ENCODE measurements around the gene FYTTD1. TPM values are rescaled to one million over a fixed set of nuclear protein-coding genes. Genes with fewer than 3 reads are reported as not detected.

FYTTD1 gene
- total RNA-seq, 1 experiment from 2014 or later = 101 TPM

DNA sequence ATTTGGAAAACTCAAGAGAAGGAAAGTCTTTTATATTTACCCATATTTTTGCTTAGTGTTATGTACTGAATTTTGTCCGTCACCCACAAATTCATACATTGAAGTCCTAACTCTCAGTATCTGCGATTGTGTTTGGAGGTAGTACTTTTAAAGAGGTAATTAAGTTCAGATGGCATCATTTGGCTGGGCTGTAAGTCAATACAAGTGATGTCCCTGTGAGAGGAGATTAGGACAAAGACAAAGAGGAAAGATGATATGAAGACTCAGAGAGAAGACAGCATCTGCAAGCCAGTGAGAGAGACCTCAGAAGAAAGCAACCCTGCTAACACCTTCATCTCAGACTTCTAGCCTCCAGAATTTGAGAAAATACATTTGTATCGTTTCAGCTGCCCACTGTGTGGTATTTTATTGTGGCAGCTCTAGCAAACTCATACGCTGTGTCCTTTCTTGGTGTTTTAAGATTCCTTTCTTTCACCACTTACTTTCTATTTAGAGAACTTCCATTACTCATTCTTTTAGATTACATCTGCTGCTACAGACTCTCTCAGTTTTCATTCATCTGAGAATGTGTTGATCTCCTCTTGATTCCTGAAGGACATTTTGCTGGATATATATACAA, 58.4 kb downstream of the FYTTD1 start:
- in situ Hi-C loops (cut with HindIII; ENCODE audit: low pct_unique_long_range_greater_than_20kb, low sequenced_read_pairs) = no loop called here
- no peak for DNase-seq (ENCODE audit: low read depth, low spot score)

DNA sequence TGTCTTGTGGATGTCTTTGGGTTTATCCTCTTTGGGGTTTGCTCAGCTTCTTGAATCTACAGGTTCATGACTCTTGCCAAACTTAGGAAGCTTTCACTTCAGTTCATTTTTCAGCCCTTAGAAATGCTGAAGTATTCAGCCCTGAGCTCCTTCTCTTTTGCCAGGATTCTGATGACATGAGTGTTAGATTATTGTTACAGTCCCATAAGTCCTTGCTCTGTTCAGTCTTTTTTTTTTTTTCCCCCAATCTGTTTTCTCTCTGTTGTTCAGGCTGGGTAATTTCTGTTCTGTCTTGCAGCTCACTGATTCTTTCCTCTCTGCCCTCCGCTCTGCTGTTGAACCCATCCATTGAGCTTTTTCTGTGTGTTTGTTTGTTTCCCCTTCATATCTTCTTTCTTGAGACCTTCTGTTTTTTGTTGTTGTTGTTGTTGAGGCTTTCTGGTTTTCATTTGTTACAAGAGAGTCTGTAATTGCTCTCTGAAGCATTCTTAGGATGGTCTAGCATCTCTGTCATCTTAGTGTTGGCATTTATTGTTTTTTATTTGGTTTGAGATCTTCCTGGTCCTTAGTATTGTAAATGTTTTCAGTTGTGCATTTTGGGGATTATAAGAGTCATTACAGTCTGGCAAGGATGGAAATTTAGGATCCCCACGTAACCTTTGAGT, 59.8 kb downstream of the FYTTD1 start:
- in situ Hi-C loops (cut with HindIII; ENCODE audit: low pct_unique_long_range_greater_than_20kb, low sequenced_read_pairs) = no loop called here
- peak; percentile 8 for DNase-seq (ENCODE audit: low read depth, low spot score)

DNA sequence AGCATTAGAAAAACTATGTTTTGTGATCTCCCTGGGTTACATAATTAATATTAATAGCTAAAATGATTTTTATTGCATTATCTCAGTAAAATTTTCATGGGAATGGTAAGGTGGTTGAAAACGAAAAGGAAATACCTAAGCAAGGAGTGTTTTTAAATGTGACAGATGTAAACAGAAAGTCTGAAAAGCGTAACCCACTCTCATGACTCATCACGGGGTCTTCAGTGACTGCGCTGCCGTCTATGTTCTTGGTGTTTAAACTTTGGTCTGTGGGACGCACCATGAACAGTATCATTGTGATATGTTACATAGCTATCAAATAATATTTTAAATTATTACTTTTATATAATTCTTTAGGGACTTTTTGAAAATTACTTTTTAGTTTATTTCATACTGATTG, 61.2 kb downstream of the FYTTD1 start:
- in situ Hi-C loops (cut with HindIII; ENCODE audit: low pct_unique_long_range_greater_than_20kb, low sequenced_read_pairs) = no loop called here
- peak; percentile 92 for DNase-seq (ENCODE audit: low read depth, low spot score)

DNA sequence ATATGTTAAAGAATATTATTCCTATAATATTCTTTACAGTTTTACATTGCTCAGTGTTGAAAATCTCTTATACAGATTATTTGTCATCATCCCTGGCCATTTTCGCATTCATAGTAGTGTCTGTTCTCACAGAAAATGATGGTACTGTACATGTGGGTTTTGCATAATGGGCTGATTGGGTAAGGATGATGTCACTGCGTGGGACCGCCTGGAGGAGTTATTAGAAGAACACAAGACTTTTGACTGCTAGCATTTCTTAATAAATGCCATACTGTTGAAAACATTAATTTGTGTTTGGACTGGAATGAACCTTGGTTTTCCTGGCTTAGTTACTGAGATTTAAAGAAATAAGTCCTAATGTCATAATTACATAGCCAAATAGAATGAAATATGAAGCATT, 61.7 kb downstream of the FYTTD1 start:
- in situ Hi-C loops (cut with HindIII; ENCODE audit: low pct_unique_long_range_greater_than_20kb, low sequenced_read_pairs) = no loop called here
- peak; percentile 99 for DNase-seq (ENCODE audit: low read depth, low spot score)

DNA sequence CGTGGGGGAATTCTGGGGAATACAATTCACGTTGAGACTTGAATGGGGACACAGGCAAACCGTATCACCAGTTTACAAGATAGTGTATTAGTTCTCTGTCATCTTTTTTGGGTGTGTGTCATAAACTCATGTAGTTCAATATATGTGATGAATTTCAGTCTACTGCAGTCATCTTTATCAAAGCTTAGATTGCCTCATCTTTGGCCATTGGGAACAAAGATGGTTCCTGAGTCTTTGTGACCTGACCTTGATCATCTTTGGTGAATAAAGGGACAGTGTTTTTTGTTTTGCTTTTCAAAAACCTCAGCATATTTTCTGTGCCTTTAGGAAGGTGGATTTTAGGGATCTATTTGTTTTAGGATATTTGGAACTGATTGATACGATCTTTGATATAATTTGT, 64.7 kb downstream of the FYTTD1 start:
- in situ Hi-C loops (cut with HindIII; ENCODE audit: low pct_unique_long_range_greater_than_20kb, low sequenced_read_pairs) = no loop called here
- DNase-seq (ENCODE audit: low read depth, low spot score) = no peak

DNA sequence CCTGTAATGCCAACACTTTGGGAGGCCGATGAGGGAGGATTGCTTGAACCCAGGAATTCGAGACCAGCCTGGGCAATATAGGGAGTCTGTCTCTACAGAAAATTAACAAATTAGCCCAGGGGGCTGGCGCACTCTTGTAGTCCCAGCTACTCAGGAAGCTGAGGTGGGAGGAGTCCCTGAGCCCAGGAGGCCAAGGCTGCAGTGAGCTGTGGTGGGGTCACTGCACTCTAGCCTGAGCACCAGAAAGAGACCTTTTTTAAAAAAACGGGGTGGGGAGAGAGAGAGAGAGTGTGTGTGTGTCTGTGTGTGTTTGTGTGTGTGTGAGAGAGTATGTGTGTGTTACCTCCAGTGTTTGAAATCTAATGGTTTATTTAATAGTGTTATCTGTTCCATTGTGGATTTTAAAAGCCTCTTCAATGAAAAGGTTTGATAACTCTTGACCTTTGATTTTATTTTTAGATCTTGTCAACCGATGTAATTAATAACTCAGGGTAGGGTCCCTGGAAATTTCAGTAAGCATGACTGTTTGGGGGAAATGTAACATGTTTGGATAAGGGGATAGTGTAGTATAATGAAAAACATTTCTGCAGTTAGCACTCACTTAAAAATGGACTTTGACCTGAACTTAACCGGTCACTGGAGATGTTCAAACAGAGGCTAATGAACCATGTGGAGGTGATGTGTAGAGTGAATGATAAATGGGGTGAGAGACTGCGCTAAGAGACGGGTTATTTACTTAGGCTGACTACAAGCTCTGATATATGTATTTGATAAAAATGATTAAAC, 71.1 kb downstream of the FYTTD1 start:
- in situ Hi-C loops (cut with HindIII; ENCODE audit: low pct_unique_long_range_greater_than_20kb, low sequenced_read_pairs) = no loop called here
- DNase-seq (ENCODE audit: low read depth, low spot score) = no peak

DNA sequence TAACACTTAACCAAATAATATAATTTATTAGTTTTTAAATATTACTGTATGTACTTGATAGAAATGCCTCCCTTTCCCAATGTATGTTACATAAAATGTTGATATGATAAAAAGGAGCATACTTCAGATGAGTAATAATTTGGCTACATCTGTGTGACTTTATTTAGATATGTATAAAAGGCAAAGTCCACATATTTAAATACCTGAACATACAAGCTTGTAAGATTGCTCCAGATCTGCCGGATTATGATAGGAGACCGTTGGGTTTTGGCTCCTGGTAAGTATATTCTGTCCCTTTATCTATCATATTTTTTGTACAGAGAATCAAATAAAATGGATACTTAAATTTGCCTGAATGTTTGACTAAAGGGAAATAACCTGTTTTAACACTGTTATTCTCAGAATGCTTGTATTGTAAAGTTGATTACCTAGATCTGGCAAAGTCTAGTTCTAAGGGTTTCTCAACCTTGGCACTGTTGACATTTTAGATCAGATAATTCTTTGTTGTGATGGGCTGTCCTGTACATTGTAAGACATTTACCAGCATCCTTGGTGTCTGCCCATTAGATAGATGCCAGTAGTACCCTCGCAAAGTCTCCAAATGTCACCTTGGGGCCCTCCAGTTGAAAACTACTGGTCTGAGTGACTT, 79.8 kb downstream of the FYTTD1 start:
- in situ Hi-C loops (cut with HindIII; ENCODE audit: low pct_unique_long_range_greater_than_20kb, low sequenced_read_pairs) = no loop called here
- DNase-seq (ENCODE audit: low read depth, low spot score) = no peak

DNA sequence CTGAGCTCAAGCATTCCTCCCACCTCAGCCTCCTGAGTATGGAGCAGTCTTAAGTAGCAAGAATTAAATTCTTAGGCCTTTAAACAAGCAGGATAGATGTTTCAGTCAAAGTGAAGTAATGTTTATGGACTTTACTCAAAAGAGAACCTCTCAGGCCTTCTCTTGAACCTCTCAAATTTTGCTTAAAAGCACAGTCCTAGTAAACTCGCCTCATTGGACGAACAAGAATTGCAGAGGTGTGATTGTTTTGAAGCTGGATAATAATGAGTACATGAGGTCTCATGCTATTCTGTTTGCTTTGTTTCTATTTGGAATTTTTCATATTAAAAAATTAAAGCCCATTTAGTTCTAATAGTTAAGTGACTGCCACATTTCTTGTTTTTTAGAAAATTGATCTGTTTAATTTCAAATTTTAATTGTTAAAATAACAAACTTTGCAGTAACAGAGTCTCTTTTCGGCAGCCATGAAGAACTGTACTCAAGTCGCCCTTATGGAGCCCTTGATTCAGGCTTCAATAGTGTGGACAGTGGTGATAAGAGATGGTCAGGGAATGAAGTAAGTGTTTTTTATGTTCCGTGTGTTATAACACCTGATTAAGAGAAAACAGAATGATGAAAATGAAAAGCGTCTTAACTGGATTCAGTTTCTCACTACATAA, 80.8 kb downstream of the FYTTD1 start:
- in situ Hi-C loops (cut with HindIII; ENCODE audit: low pct_unique_long_range_greater_than_20kb, low sequenced_read_pairs) = no loop called here
- no peak for DNase-seq (ENCODE audit: low read depth, low spot score)

DNA sequence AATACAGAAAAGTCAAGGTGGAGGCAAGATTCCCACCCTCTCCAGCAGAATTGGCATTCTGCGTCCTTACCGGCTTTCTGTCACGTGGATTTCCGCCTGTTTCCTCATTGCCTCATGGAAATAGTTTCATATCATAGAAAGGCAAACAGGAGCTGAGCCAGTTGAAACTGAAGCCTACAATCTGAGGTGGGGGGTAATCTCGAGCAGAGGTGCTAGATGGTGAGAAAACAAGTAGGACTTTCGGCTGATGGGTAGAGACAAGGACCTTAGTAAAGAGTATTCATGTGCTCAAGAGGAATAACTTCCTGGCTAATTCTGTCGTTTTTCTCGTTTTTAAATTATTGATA, 81.3 kb downstream of the FYTTD1 start:
- DNase-seq (ENCODE audit: low read depth, low spot score) = no peak
- in situ Hi-C loops (cut with HindIII; ENCODE audit: low pct_unique_long_range_greater_than_20kb, low sequenced_read_pairs) = no loop called here

DNA sequence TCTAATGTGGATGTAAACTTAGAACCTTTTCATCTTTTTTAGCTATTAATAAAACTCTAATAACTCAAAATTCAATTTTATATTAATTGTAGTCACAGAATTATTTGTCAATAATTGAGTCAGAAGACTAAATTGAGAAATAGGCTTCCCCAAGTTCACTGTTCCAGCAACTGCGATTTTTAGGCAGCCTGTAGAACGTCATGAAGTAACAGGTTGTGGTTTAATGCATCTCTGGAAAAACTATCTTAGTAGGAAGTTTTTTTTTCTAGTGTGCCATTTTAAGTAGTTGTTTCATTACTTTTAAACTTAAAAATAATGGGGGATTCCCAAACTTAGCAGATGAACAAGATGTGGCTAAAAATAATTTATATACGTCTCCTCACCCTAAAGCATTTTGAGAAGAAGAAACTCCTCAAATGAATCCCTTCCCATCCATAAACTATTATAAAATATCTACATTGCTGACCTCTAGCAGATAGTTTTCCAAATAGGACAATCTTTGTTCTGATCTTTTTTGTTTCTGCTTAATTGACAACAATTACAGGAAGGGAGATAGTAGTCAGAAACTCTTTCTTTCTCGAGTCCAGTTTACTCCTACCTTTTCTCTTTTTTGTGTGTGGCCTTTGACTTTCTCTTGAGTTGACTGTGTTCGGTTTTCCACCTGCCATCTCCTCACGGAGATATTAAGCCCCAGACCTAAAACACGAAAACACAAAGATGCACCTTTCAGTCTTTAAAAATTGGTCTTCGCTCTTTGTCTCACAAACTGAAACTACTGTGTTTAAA, 84.4 kb downstream of the FYTTD1 start:
- in situ Hi-C loops (cut with HindIII; ENCODE audit: low pct_unique_long_range_greater_than_20kb, low sequenced_read_pairs) = no loop called here
- no peak for DNase-seq (ENCODE audit: low read depth, low spot score)

DNA sequence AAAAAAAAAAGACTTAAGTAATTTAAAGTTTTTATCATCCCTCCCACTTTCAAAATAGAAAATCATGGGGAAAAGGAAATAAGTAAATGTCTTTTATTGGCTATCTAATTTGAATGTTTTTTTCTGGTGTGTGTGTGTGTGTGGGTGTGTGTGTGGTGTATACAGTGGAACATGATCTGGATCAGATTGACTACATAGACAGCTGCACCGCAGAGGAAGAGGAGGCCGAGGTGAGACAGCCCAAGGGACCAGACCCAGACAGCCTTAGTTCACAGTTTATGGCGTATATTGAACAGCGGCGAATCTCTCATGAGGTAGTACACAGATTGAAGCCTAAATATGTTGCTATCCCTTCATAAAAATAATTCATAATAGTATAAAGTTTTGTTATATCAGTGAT, 85.8 kb downstream of the FYTTD1 start:
- no peak for DNase-seq (ENCODE audit: low read depth, low spot score)
- in situ Hi-C loops (cut with HindIII; ENCODE audit: low pct_unique_long_range_greater_than_20kb, low sequenced_read_pairs) = no loop called here

DNA sequence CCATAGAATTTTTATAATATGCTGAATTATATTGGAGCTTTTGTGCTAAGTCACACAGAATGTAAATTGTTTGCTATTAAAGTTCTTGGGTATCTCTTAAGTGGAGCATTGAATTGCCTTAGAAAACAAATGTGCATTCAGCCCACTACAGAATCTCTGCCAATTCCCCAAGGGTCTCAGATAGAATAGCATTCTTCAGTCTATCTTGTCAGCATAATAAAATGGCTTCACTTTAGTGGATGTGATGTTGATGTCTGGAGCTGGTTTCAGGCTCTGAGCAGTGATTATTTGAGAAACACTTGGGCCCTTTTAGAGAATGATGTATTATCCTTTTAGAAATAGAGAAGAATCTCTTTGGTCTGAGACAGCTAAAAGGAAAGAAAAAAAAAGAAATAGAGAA, 86.6 kb downstream of the FYTTD1 start:
- in situ Hi-C loops (cut with HindIII; ENCODE audit: low pct_unique_long_range_greater_than_20kb, low sequenced_read_pairs) = no loop called here
- peak; percentile 90 for DNase-seq (ENCODE audit: low read depth, low spot score)

Other genes with a start within 250 kb of the FYTTD1 start
- 5.0 and 8.1 TPM in 2 replicates for gene BDH1, start 193.9 kb upstream of the FYTTD1 start, total RNA-seq (2014; rRNA removed; shearing (Covaris generic))
- gene RUBCN, start 13.0 kb upstream of the FYTTD1 start, total RNA-seq (2014; rRNA removed; shearing (Covaris generic)) = 24.6 and 27.1 TPM in 2 replicates
- 92.3 and 93.7 TPM in 2 replicates for gene LRCH3, start 41.4 kb downstream of the FYTTD1 start, total RNA-seq (2014; rRNA removed; shearing (Covaris generic))
- 1,758 and 1,770 TPM in 2 replicates for gene RPL35A, start 200.3 kb downstream of the FYTTD1 start, total RNA-seq (2014; rRNA removed; shearing (Covaris generic))
- gene LMLN, start 210.3 kb downstream of the FYTTD1 start, total RNA-seq (2014; rRNA removed; shearing (Covaris generic)) = 5.7 and 6.5 TPM in 2 replicates

Measured in SK-MEL-5 (cell line).